ENCODE results near the gene S100A2. TPM values are rescaled to one million over a fixed set of nuclear protein-coding genes. Genes with fewer than 3 reads are reported as not detected.

Gene S100A2
- 10.6 and 10.8 TPM in 2 replicates for total RNA-seq (2014; rRNA removed; shearing (Covaris generic))

GRCh38 chr1:153565529-153566374 is at the start of gene S100A2:
S100A2 (minus strand) TSS chr1:153565844; CDS start chr1:153563877, 1,967 bp downstream.
- in situ Hi-C loops (cut with HindIII; ENCODE audit: low sequenced_read_pairs), result no loop called here
- no peak for DNase-seq (ENCODE audit: low spot score)

- in situ Hi-C loops (cut with HindIII; ENCODE audit: low sequenced_read_pairs), result no loop called here
Observed at GRCh38 chr1:153615406-153615805, 49.8 kb upstream of the S100A2 start.

GRCh38 chr1:153614906-153615305 is 49.3 kb upstream of the S100A2 start:
- in situ Hi-C loops (cut with HindIII; ENCODE audit: low sequenced_read_pairs), result no loop called here
- DNase-seq (ENCODE audit: low spot score), result no peak

More at GRCh38 chr1:153615406-153615805, 49.8 kb upstream of the S100A2 start:
- DNase-seq (ENCODE audit: low spot score), result no peak

GRCh38 chr1:153614189-153614900 is 48.7 kb upstream of the S100A2 start:
- in situ Hi-C loops (cut with HindIII; ENCODE audit: low sequenced_read_pairs), result no loop called here
- DNase-seq (ENCODE audit: low spot score), result no peak

- in situ Hi-C loops (cut with HindIII; ENCODE audit: low sequenced_read_pairs), result no loop called here
- no peak for DNase-seq (ENCODE audit: low spot score)
Observed at GRCh38 chr1:153613406-153613805, 47.8 kb upstream of the S100A2 start.

GRCh38 chr1:153612755-153613331 is 47.2 kb upstream of the S100A2 start, which contains the start of gene S100A16:
S100A16 (minus strand) TSS chr1:153613137; CDS start chr1:153608151, 4,986 bp downstream.
- in situ Hi-C loops (cut with HindIII; ENCODE audit: low sequenced_read_pairs), result no loop called here
- DNase-seq (ENCODE audit: low spot score), result peak; percentile 40

- DNase-seq (ENCODE audit: low spot score), result no peak
- in situ Hi-C loops (cut with HindIII; ENCODE audit: low sequenced_read_pairs), result no loop called here
Observed at GRCh38 chr1:153612111-153612754, 46.6 kb upstream of the S100A2 start.

- in situ Hi-C loops (cut with HindIII; ENCODE audit: low sequenced_read_pairs), result no loop called here
- no peak for DNase-seq (ENCODE audit: low spot score)
Observed at GRCh38 chr1:153611356-153611755, 45.7 kb upstream of the S100A2 start.

- no peak for DNase-seq (ENCODE audit: low spot score)
- in situ Hi-C loops (cut with HindIII; ENCODE audit: low sequenced_read_pairs), result no loop called here
Observed at GRCh38 chr1:153610811-153611301, 45.2 kb upstream of the S100A2 start.

GRCh38 chr1:153610334-153610733 is 44.7 kb upstream of the S100A2 start:
- DNase-seq (ENCODE audit: low spot score), result no peak
- in situ Hi-C loops (cut with HindIII; ENCODE audit: low sequenced_read_pairs), result no loop called here

GRCh38 chr1:153609585-153609907 is 43.9 kb upstream of the S100A2 start:
- in situ Hi-C loops (cut with HindIII; ENCODE audit: low sequenced_read_pairs), result no loop called here
- DNase-seq (ENCODE audit: low spot score), result no peak

- in situ Hi-C loops (cut with HindIII; ENCODE audit: low sequenced_read_pairs), result no loop called here
- no peak for DNase-seq (ENCODE audit: low spot score)
Observed at GRCh38 chr1:153608742-153609584, 43.3 kb upstream of the S100A2 start.

GRCh38 chr1:153608089-153608682 is 42.5 kb upstream of the S100A2 start:
- in situ Hi-C loops (cut with HindIII; ENCODE audit: low sequenced_read_pairs), result no loop called here
- no peak for DNase-seq (ENCODE audit: low spot score)

GRCh38 chr1:153607381-153607780 is 41.7 kb upstream of the S100A2 start:
- in situ Hi-C loops (cut with HindIII; ENCODE audit: low sequenced_read_pairs), result no loop called here
- DNase-seq (ENCODE audit: low spot score), result no peak

GRCh38 chr1:153606194-153606593 is 40.5 kb upstream of the S100A2 start:
- in situ Hi-C loops (cut with HindIII; ENCODE audit: low sequenced_read_pairs), result no loop called here
- DNase-seq (ENCODE audit: low spot score), result no peak

GRCh38 chr1:153602749-153603148 is 37.1 kb upstream of the S100A2 start:
- in situ Hi-C loops (cut with HindIII; ENCODE audit: low sequenced_read_pairs), result no loop called here
- DNase-seq (ENCODE audit: low spot score), result no peak

- in situ Hi-C loops (cut with HindIII; ENCODE audit: low sequenced_read_pairs), result loop anchor here (25.0 kb wide), 1 partner anchor 238 kb away; the partner anchor contains the start of gene S100A9
- DNase-seq (ENCODE audit: low spot score), result no peak
Observed at GRCh38 chr1:153599847-153600246, 34.2 kb upstream of the S100A2 start.

Data from G401 (cell line).